Thyroid gland (tissue), 4 donors: ENCODE measurements around the gene FYB1.

Experiments
- POLR2A ChIP-seq, 2 donors: fragments of 450-650 bp; IDR thresholded peaks; one replicate each; pipeline ENCODE4 v1.6.1; 2017; ENCODE audit warnings: antibody characterized with exemption in 2 of 2, mild to moderate bottlenecking in 2 of 2, moderate library complexity in 1 of 2
- TF ChIP-seq, protein P1 (sequence below), 6 experiments: fragments of 200-600 bp in 3 of 6; fragments of 450-650 bp in 3 of 6; sonication (generic) in 3 of 6; IDR thresholded peaks; one replicate each; pipeline ENCODE4 v1.5.1; 2016 to 2019; ENCODE audit warnings: antibody characterized with exemption in 6 of 6, mild to moderate bottlenecking in 2 of 6, inconsistent platforms in 1 of 6, moderate library complexity in 1 of 6

DNA sequence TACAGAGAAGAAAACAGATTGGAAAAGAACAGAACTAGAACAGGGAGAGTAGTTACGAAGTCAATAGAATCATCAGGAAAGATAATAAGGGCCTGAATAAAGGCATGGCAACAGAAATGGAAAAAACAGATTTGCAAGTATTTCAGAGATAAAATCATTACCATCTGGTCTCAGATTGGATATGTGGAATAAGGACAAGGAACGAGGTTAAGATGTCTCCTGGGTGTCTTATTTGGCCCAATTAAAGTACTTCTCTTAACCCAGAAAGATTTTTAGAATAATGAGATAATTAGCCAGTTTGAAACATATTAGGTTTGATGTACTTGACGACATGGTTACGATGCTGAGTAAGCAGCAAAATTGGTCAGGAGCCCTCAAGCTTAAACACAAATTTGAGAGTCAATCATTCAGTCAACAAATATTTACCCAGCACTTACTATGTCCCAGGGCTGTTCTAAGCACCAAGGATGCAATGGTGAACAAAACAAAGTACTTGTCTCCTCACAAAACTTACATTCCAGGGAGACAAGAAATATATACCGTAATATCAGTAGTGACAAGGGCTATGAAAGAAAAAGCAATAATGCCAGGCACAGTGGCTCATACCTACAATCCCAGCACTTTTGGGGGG, 163.5 kb downstream of the FYB1 start:
- TF ChIP-seq, protein P1, sequence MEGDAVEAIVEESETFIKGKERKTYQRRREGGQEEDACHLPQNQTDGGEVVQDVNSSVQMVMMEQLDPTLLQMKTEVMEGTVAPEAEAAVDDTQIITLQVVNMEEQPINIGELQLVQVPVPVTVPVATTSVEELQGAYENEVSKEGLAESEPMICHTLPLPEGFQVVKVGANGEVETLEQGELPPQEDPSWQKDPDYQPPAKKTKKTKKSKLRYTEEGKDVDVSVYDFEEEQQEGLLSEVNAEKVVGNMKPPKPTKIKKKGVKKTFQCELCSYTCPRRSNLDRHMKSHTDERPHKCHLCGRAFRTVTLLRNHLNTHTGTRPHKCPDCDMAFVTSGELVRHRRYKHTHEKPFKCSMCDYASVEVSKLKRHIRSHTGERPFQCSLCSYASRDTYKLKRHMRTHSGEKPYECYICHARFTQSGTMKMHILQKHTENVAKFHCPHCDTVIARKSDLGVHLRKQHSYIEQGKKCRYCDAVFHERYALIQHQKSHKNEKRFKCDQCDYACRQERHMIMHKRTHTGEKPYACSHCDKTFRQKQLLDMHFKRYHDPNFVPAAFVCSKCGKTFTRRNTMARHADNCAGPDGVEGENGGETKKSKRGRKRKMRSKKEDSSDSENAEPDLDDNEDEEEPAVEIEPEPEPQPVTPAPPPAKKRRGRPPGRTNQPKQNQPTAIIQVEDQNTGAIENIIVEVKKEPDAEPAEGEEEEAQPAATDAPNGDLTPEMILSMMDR (IDR thresholded peaks at IDR 0.05) = no peak
- no peak for TF ChIP-seq POLR2A (IDR thresholded peaks at IDR 0.05)
